Measurements from ENCODE around the gene GNE. TPM values are rescaled to one million over a fixed set of nuclear protein-coding genes. Genes with fewer than 3 reads are reported as not detected.
"Not testable (repeated sequence)": the region's sequence is repeated elsewhere in the genome, so short reads cannot be mapped to it uniquely, and the experiment has no call there.

GNE gene
- total RNA-seq, 1 experiment from 2014 or later, result 15.2 TPM

GRCh38 chr9:36249189-36249588 is 9.1 kb downstream of the GNE start:
- Histone ChIP-seq H3K9me3 (no peaks in the 10 kb centered on the region), H3K36me3 (ENCODE audit: control insufficient read depth, insufficient read depth, low read length) (no peaks in the 10 kb centered on the region), H3K27me3 (replicated peaks; ENCODE audit: control insufficient read depth, insufficient read depth, low read length) (no peaks in the 10 kb centered on the region), H3K4me1 (no peaks in the 10 kb centered on the region), H3K4me3 (ENCODE audit: low read depth, low read length) (no peak overlapping the region)
- intact Hi-C loops (cut with micrococcal nuclease; ENCODE audit: unreplicated experiment), result no loop called here
- Mint-ChIP-seq H3K27me3 (ENCODE audit: insufficient read depth, unreplicated experiment) (no peaks in the 10 kb centered on the region), H3K36me3 (ENCODE audit: insufficient read depth, unreplicated experiment) (peaks cover 36% of the 10 kb centered on the region), H3K4me1 (ENCODE audit: low read depth, unreplicated experiment) (peaks cover 15% of the 10 kb centered on the region), H3K9me3 (ENCODE audit: unreplicated experiment) (no peaks in the 10 kb centered on the region), H3K27ac (ENCODE audit: unreplicated experiment) (no peak overlapping the region), H3K4me3 (ENCODE audit: unreplicated experiment) (no peak overlapping the region)
- POLR2A ChIA-PET, result interaction anchor here (0.7 kb wide), 1 partner anchor 1259 kb away, joined by 7 read pairs; no protein-coding TSS in a partner anchor
- CTCF ChIA-PET, result interaction anchor here (1.4 kb wide), 1 partner anchor 97 kb away, joined by 3 read pairs; no protein-coding TSS in a partner anchor
- TF ChIP-seq, protein P1, sequence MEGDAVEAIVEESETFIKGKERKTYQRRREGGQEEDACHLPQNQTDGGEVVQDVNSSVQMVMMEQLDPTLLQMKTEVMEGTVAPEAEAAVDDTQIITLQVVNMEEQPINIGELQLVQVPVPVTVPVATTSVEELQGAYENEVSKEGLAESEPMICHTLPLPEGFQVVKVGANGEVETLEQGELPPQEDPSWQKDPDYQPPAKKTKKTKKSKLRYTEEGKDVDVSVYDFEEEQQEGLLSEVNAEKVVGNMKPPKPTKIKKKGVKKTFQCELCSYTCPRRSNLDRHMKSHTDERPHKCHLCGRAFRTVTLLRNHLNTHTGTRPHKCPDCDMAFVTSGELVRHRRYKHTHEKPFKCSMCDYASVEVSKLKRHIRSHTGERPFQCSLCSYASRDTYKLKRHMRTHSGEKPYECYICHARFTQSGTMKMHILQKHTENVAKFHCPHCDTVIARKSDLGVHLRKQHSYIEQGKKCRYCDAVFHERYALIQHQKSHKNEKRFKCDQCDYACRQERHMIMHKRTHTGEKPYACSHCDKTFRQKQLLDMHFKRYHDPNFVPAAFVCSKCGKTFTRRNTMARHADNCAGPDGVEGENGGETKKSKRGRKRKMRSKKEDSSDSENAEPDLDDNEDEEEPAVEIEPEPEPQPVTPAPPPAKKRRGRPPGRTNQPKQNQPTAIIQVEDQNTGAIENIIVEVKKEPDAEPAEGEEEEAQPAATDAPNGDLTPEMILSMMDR (IDR thresholded peaks at IDR 0.05; ENCODE audit: insufficient read depth in 1 of 2, low read depth in 1 of 2, low read length in 1 of 2, severe bottlenecking in 1 of 2, unreplicated experiment in 1 of 2), result no peak
- DNase-seq, result no peak
- no TSS peak for BruUV-seq (replicated peaks)

DNA sequence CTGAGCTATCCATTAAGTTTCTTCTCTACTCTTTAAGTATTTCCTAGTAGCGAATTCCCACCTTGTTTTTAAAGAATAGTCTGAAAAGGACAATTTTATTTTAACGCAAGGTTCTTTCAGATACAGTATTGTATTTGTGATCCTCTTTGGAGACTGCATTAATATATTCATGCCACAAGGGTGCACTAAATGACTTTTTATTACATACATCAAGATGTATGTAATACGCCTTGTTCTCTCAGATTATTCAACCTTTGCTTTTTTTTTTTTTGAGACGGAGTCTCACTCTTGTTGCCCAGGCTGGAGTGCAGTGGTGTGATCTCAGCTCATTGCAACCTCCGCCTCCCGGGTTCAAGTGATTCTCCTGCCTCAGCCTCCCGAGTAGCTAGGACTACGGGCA is 10.2 kb downstream of the GNE start:
- Mint-ChIP-seq H3K4me1 (ENCODE audit: low read depth, unreplicated experiment) (peaks cover 15% of the 10 kb centered on the region), H3K36me3 (ENCODE audit: insufficient read depth, unreplicated experiment) (peaks cover 43% of the 10 kb centered on the region)
- not testable (repeated sequence) for H3K4me3 Mint-ChIP-seq (ENCODE audit: unreplicated experiment); H3K27ac Mint-ChIP-seq (ENCODE audit: unreplicated experiment); H3K9me3 ChIP-seq; H3K27me3 ChIP-seq (replicated peaks; ENCODE audit: control insufficient read depth, insufficient read depth, low read length); H3K9me3 Mint-ChIP-seq (ENCODE audit: unreplicated experiment); H3K27me3 Mint-ChIP-seq (ENCODE audit: insufficient read depth, unreplicated experiment); H3K4me3 ChIP-seq (ENCODE audit: low read depth, low read length); BruUV-seq (replicated peaks); H3K4me1 ChIP-seq; H3K36me3 ChIP-seq (ENCODE audit: control insufficient read depth, insufficient read depth, low read length)
- intact Hi-C loops (cut with micrococcal nuclease; ENCODE audit: unreplicated experiment), result loop anchor here (1.0 kb wide), 1 partner anchor 80 kb away; no protein-coding TSS in a partner anchor
- ChIA-PET CTCF (interaction anchor here (0.6 to 1.4 kb wide), 4 partner anchors 77 to 153 kb away, joined by 3 read pairs; no protein-coding TSS in a partner anchor), POLR2A (interaction anchor here (0.7 kb wide), 1 partner anchor 10 kb away, joined by 3 read pairs; the partner anchor contains the start of gene GNE)
- peak in 1 of 2 experiments; percentile 25 for DNase-seq
- TF ChIP-seq, protein P1 (IDR thresholded peaks at IDR 0.05; ENCODE audit: insufficient read depth in 1 of 2, low read depth in 1 of 2, low read length in 1 of 2, severe bottlenecking in 1 of 2, unreplicated experiment in 1 of 2), result peak; percentile 6 to 37

DNA sequence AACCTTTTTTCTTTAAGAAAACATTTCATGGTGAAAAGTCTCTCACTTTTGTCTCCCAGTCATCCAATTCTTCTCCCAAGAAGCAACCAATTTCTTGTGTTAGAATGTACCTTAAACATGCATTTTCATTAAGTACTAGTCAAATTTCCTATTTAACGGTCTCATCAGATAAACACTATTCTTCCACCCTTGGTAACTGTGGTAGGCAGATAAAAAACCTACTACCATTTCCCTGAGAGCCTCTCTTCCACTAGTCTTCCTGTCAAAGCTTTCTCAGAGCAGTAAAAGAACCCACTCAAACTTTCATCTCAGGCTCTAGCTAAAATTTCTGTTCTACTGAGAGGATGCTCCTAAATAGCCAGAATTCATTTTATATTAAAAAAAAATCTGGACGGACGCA is 10.9 kb downstream of the GNE start:
- no TSS peak for BruUV-seq (replicated peaks)
- intact Hi-C loops (cut with micrococcal nuclease; ENCODE audit: unreplicated experiment), result no loop called here
- Mint-ChIP-seq H3K9me3 (ENCODE audit: unreplicated experiment) (no peaks in the 10 kb centered on the region), H3K27me3 (ENCODE audit: insufficient read depth, unreplicated experiment) (no peaks in the 10 kb centered on the region), H3K27ac (ENCODE audit: unreplicated experiment) (no peak overlapping the region), H3K4me1 (ENCODE audit: low read depth, unreplicated experiment) (peaks cover 15% of the 10 kb centered on the region), H3K36me3 (ENCODE audit: insufficient read depth, unreplicated experiment) (peaks cover 48% of the 10 kb centered on the region), H3K4me3 (ENCODE audit: unreplicated experiment) (no peak overlapping the region)
- Histone ChIP-seq H3K4me1 (no peaks in the 10 kb centered on the region), H3K9me3 (no peaks in the 10 kb centered on the region), H3K4me3 (ENCODE audit: low read depth, low read length) (no peak overlapping the region), H3K27me3 (replicated peaks; ENCODE audit: control insufficient read depth, insufficient read depth, low read length) (no peaks in the 10 kb centered on the region), H3K36me3 (ENCODE audit: control insufficient read depth, insufficient read depth, low read length) (no peaks in the 10 kb centered on the region)
- TF ChIP-seq, protein P1 (IDR thresholded peaks at IDR 0.05; ENCODE audit: insufficient read depth in 1 of 2, low read depth in 1 of 2, low read length in 1 of 2, severe bottlenecking in 1 of 2, unreplicated experiment in 1 of 2), result no peak
- ChIA-PET POLR2A (no interaction called here), CTCF (interaction anchor here (0.6 to 0.7 kb wide), 2 partner anchors 11 to 104 kb away, joined by 4 read pairs; partner anchors contain the start of gene GNE)
- no peak for DNase-seq
